A549 (cell line): ENCODE data around the gene THEMIS2. TPM values are rescaled to one million over a fixed set of nuclear protein-coding genes. Genes with fewer than 3 reads are reported as not detected.

ENCODE experiments used
- ATAC-seq, 2 experiments: fragments of 200-7000 bp in 1 of 2; fragments of >200 bp in 1 of 2; cut with Nextera tagmentation in 1 of 2; cut with Tn5 transposase in 1 of 2; 3 replicates each; pipeline versions ENCODE4 v1.8.0 to v1.9.1; 2018 to 2020; ENCODE audit warnings: mild to moderate bottlenecking in 1 of 2, moderate library complexity in 1 of 2
- CTCF ChIA-PET: fragments of 300-600 bp; sonication (Branson Sonifier 250); formaldehyde crosslinking; extraction: SDS; loops from one replicate; lab custom pipeline; 2021; ENCODE audit warnings: antibody characterized with exemption, inconsistent platforms; lab: Yijun Ruan, JAX
- POLR2A ChIA-PET: fragments of 350-600 bp; formaldehyde crosslinking; extraction: SDS; loops from one replicate; lab custom pipeline; 2021; ENCODE audit warnings: antibody characterized with exemption, inconsistent platforms; lab: Yijun Ruan, JAX
- DNase-seq, 2 experiments: peaks; one replicate each; pipeline versions ENCODE4 v3.0.0 to v3.0.0-alpha.2; 2011 to 2016; ENCODE audit warnings: low read depth in 1 of 2, low spot score in 1 of 2
- FAIRE-seq: peaks from 2 replicates; lab custom pipeline; 2011; peaks lifted over from hg19 to GRCh38; lab: Jason Lieb, UNC
- H3K27ac ChIP-seq, 2 experiments: fragments of >200 bp; sonication (Bioruptor Twin); formaldehyde crosslinking; 3 replicates each; pipeline ENCODE4 v1.5.1; 2016 to 2017
- H3K4me1 ChIP-seq: fragments of >200 bp; sonication (Bioruptor Twin); formaldehyde crosslinking; 3 replicates; pipeline ENCODE4 v1.6.1; 2016
- H3K4me2 ChIP-seq: fragments of >200 bp; sonication (Bioruptor Twin); formaldehyde crosslinking; 3 replicates; pipeline ENCODE4 v1.6.1; 2016
- H3K4me3 ChIP-seq: fragments of >200 bp; sonication (Bioruptor Twin); formaldehyde crosslinking; 3 replicates; pipeline ENCODE4 v1.5.1; 2016
- H3K9me3 ChIP-seq: fragments of >200 bp; sonication (Bioruptor Twin); formaldehyde crosslinking; 3 replicates; pipeline ENCODE4 v1.6.1; 2016
- CHD2 ChIP-seq: fragments of 150-350 bp; IDR thresholded peaks from 2 replicates; pipeline ENCODE4 v1.6.1; 2014; ENCODE audit warnings: low read length; ENCODE audit not compliant: partially characterized antibody
- CHD4 ChIP-seq: fragments of 200-600 bp; sonication (generic); IDR thresholded peaks from 2 replicates; pipeline ENCODE4 v1.6.1; 2016; ENCODE audit warnings: antibody characterized with exemption, mild to moderate bottlenecking, borderline replicate concordance
- EHMT2 ChIP-seq: fragments of 200-600 bp; sonication (generic); IDR thresholded peaks from 2 replicates; pipeline ENCODE4 v1.6.1; 2016; ENCODE audit warnings: antibody characterized with exemption, low read depth, mild to moderate bottlenecking, moderate library complexity
- FOXS1 ChIP-seq: fragments of 250-450 bp; sonication (Bioruptor Pico); IDR thresholded peaks from 2 replicates; pipeline ENCODE4 v1.5.0; 2020; ENCODE audit warnings: mild to moderate bottlenecking, moderate library complexity
- HEYL ChIP-seq: fragments of 250-450 bp; sonication (Bioruptor Pico); IDR thresholded peaks from 2 replicates; pipeline ENCODE4 v1.8.0; 2021; ENCODE audit warnings: mild to moderate bottlenecking, moderate library complexity
- JUN ChIP-seq, 2 experiments: fragments of >200 bp; sonication (Bioruptor Twin); formaldehyde crosslinking; IDR thresholded peaks; 2 replicates in 1 of 2; 3 replicates in 1 of 2; pipeline ENCODE4 v1.6.1; 2016 to 2017
- JUNB ChIP-seq: fragments of >200 bp; sonication (Bioruptor Twin); formaldehyde crosslinking; IDR thresholded peaks from 2 replicates; pipeline ENCODE4 v1.6.1; 2016
- KDM1A ChIP-seq: fragments of 200-600 bp; sonication (generic); IDR thresholded peaks from 2 replicates; pipeline ENCODE4 v1.6.1; 2016; ENCODE audit warnings: low read depth, mild to moderate bottlenecking
- MAZ ChIP-seq: fragments of 150-350 bp; IDR thresholded peaks from 2 replicates; pipeline ENCODE4 v1.6.1; 2014; ENCODE audit warnings: antibody characterized with exemption, low read depth, low read length, borderline replicate concordance
- MYC ChIP-seq: IDR thresholded peaks from 2 replicates; pipeline ENCODE4 v1.6.1; 2012; ENCODE audit warnings: mild to moderate bottlenecking, inconsistent platforms, low read length, improper control_type of control experiment, borderline replicate concordance
- NFE2L2 ChIP-seq: fragments of 150-350 bp; conservative IDR thresholded peaks from 2 replicates; pipeline ENCODE4 v1.6.1; 2014; ENCODE audit warnings: low read length
- SMC3 ChIP-seq: fragments of >200 bp; sonication (Bioruptor Twin); formaldehyde crosslinking; IDR thresholded peaks from 3 replicates; pipeline ENCODE4 v1.6.1; 2018; ENCODE audit warnings: inconsistent platforms
- TFCP2L1 ChIP-seq: fragments of 250-450 bp; sonication (Bioruptor Pico); IDR thresholded peaks from 2 replicates; pipeline ENCODE4 v1.5.0; 2021; ENCODE audit warnings: mild to moderate bottlenecking
- TP53 ChIP-seq: fragments of 250-450 bp; sonication (Bioruptor Pico); IDR thresholded peaks from 2 replicates; pipeline ENCODE4 v1.5.0; 2021; ENCODE audit warnings: mild to moderate bottlenecking, moderate library complexity
- ZFP36 ChIP-seq: fragments of 450-650 bp; IDR thresholded peaks from 2 replicates; pipeline ENCODE4 v1.6.1; 2014; ENCODE audit warnings: borderline replicate concordance; ENCODE audit not compliant: partially characterized antibody
- ZNF302 ChIP-seq: fragments of 250-450 bp; sonication (Bioruptor Pico); IDR thresholded peaks from 2 replicates; pipeline ENCODE4 v1.9.0; 2021; ENCODE audit warnings: inconsistent platforms, mild to moderate bottlenecking, moderate library complexity
- ZSCAN20 ChIP-seq: fragments of 250-450 bp; sonication (Bioruptor Pico); IDR thresholded peaks from 2 replicates; pipeline ENCODE4 v1.8.0; 2022; ENCODE audit warnings: mild to moderate bottlenecking, moderate library complexity
- WGBS: methylation state at CpG from one replicate; pipeline ENCODE4 v1.1.6; 2017; ENCODE audit errors: missing lambda C conversion rate; 5-methylcytosine and 5-hydroxymethylcytosine counted together
- polyA plus RNA-seq, 4 experiments: library from polyadenylated mRNA; depleted of rRNA in 3 of 4; stranded (reverse); fragments of >200 nt; fragmentation: RNase III in 1 of 4; extraction: RNeasy Plus Mini Kit Qiagen cat#74134 plus additional on column Dnase treatment in 1 of 4; gene quantifications; 2 replicates in 3 of 4; 3 replicates in 1 of 4; pipeline ENCODE4 v1.2.3, GENCODE V29; 2011 to 2017
- TF ChIP-seq, protein P1 (sequence below): fragments of >200 bp; sonication (Bioruptor Twin); formaldehyde crosslinking; IDR thresholded peaks from 3 replicates; pipeline ENCODE4 v1.6.1; 2016
- TF ChIP-seq, protein P2 (sequence below): fragments of 200-600 bp; sonication (generic); IDR thresholded peaks from 2 replicates; pipeline ENCODE4 v1.6.1; 2016; ENCODE audit warnings: antibody characterized with exemption, mild to moderate bottlenecking, moderate library complexity
- TF ChIP-seq, protein P3 (sequence below): fragments of 250-450 bp; sonication (Bioruptor Pico); IDR thresholded peaks from 2 replicates; pipeline ENCODE4 v1.5.0; 2021; ENCODE audit warnings: mild to moderate bottlenecking, moderate library complexity, borderline replicate concordance
- TF ChIP-seq, protein P4 (sequence below): IDR thresholded peaks from 2 replicates; pipeline ENCODE4 v1.6.1; 2012
- TF ChIP-seq, protein P5 (sequence below): fragments of 450-650 bp; IDR thresholded peaks from 2 replicates; pipeline ENCODE4 v1.6.1; 2014; ENCODE audit warnings: antibody characterized with exemption
- TF ChIP-seq, protein P6 (sequence below): fragments of >200 bp; sonication (Bioruptor Twin); formaldehyde crosslinking; IDR thresholded peaks from 3 replicates; pipeline ENCODE4 v1.5.1; 2016

THEMIS2 gene
- polyA plus RNA-seq, 2 of the 4 experiments (the other 2 are of a cell fraction), result 0.58 to 0.81 TPM

DNA sequence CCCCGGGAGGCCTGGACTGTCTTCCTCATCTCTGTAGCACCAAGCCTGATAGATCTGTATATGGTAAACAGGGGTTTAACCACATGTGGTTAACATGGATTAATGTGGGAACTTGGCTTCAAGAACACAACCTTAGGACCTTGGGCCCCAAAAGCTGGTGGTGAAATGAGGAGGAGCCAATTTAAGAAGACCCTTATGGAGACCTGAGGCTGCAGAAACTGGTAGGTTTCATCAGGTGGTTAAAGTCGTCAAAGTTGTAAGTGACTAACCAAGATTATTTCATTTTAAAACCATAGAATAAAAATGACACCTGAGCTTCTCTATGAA lies 14.0 kb downstream of the THEMIS2 start:
- CTCF ChIA-PET, result no interaction called here
- FAIRE-seq, result no peak
- WGBS, result 84% methylated on average over 1 of the region's 2 CpGs
- Histone ChIP-seq H3K4me2 (no peak overlapping the region), H3K27ac (no peak overlapping the region), H3K4me1 (no peaks in the 10 kb centered on the region)
- POLR2A ChIA-PET, result interaction anchor here (0.5 kb wide), 1 partner anchor 374 kb away, joined by 10 read pairs; no protein-coding TSS in a partner anchor
- TF ChIP-seq HEYL (no peak), CHD2 (no peak), CHD4 (no peak), TFCP2L1 (CRISPR knock-in tag) (no peak), KDM1A (no peak), TP53 (CRISPR knock-in tag) (no peak)
- TF ChIP-seq, protein P1, sequence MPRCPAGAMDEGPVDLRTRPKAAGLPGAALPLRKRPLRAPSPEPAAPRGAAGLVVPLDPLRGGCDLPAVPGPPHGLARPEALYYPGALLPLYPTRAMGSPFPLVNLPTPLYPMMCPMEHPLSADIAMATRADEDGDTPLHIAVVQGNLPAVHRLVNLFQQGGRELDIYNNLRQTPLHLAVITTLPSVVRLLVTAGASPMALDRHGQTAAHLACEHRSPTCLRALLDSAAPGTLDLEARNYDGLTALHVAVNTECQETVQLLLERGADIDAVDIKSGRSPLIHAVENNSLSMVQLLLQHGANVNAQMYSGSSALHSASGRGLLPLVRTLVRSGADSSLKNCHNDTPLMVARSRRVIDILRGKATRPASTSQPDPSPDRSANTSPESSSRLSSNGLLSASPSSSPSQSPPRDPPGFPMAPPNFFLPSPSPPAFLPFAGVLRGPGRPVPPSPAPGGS, result no peak
- TF ChIP-seq, protein P2, sequence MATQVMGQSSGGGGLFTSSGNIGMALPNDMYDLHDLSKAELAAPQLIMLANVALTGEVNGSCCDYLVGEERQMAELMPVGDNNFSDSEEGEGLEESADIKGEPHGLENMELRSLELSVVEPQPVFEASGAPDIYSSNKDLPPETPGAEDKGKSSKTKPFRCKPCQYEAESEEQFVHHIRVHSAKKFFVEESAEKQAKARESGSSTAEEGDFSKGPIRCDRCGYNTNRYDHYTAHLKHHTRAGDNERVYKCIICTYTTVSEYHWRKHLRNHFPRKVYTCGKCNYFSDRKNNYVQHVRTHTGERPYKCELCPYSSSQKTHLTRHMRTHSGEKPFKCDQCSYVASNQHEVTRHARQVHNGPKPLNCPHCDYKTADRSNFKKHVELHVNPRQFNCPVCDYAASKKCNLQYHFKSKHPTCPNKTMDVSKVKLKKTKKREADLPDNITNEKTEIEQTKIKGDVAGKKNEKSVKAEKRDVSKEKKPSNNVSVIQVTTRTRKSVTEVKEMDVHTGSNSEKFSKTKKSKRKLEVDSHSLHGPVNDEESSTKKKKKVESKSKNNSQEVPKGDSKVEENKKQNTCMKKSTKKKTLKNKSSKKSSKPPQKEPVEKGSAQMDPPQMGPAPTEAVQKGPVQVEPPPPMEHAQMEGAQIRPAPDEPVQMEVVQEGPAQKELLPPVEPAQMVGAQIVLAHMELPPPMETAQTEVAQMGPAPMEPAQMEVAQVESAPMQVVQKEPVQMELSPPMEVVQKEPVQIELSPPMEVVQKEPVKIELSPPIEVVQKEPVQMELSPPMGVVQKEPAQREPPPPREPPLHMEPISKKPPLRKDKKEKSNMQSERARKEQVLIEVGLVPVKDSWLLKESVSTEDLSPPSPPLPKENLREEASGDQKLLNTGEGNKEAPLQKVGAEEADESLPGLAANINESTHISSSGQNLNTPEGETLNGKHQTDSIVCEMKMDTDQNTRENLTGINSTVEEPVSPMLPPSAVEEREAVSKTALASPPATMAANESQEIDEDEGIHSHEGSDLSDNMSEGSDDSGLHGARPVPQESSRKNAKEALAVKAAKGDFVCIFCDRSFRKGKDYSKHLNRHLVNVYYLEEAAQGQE, result no peak
- TF ChIP-seq, all 56 proteins: peak for 0
- no peak for ATAC-seq
- no peaks in the 10 kb centered on the region for H3K9me3 ChIP-seq
- H3K4me3 ChIP-seq, result no peak overlapping the region
- no peak for DNase-seq

DNA sequence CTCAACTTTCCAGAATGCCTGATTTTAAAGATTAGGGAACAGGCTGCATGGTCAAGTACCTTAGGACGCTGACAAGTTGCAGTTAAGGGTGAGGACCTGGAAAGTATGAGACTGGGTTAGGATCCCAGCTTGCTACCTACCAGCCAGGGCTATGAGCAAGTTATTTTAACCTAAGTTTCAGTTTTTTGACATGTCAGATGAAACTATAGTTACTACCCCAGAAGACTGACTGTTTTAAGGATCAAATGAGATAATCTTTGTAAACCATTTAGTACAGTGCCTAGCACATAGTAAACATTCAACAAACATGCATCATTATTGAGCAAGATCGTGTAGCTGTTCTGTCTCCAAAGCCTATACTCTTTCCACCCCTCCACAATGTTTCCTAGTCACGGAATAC lies 14.4 kb downstream of the THEMIS2 start:
- Histone ChIP-seq H3K27ac (no peak overlapping the region), H3K9me3 (no peaks in the 10 kb centered on the region), H3K4me3 (no peak overlapping the region), H3K4me1 (no peaks in the 10 kb centered on the region), H3K4me2 (no peak overlapping the region)
- 85% methylated on average over 3 of the region's 3 CpGs for WGBS
- ChIA-PET POLR2A (no interaction called here), CTCF (no interaction called here)
- FAIRE-seq (no peak), DNase-seq (no peak), ATAC-seq (no peak)
- TF ChIP-seq MYC, result no peak
- no peak for TF ChIP-seq FOXS1 (CRISPR knock-in tag)
- TF ChIP-seq MAZ, result no peak
- TF ChIP-seq, protein P3, sequence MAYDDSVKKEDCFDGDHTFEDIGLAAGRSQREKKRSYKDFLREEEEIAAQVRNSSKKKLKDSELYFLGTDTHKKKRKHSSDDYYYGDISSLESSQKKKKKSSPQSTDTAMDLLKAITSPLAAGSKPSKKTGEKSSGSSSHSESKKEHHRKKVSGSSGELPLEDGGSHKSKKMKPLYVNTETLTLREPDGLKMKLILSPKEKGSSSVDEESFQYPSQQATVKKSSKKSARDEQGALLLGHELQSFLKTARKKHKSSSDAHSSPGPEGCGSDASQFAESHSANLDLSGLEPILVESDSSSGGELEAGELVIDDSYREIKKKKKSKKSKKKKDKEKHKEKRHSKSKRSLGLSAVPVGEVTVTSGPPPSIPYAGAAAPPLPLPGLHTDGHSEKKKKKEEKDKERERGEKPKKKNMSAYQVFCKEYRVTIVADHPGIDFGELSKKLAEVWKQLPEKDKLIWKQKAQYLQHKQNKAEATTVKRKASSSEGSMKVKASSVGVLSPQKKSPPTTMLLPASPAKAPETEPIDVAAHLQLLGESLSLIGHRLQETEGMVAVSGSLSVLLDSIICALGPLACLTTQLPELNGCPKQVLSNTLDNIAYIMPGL (CRISPR knock-in tag), result no peak
- TF ChIP-seq, protein P4, sequence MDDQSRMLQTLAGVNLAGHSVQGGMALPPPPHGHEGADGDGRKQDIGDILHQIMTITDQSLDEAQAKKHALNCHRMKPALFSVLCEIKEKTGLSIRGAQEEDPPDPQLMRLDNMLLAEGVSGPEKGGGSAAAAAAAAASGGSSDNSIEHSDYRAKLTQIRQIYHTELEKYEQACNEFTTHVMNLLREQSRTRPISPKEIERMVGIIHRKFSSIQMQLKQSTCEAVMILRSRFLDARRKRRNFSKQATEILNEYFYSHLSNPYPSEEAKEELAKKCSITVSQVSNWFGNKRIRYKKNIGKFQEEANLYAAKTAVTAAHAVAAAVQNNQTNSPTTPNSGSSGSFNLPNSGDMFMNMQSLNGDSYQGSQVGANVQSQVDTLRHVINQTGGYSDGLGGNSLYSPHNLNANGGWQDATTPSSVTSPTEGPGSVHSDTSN, result no peak
- no peak for TF ChIP-seq SMC3
- no peak for TF ChIP-seq JUN (IDR thresholded peaks at IDR 0.05)
- no peak for TF ChIP-seq EHMT2
- TF ChIP-seq, protein P5, sequence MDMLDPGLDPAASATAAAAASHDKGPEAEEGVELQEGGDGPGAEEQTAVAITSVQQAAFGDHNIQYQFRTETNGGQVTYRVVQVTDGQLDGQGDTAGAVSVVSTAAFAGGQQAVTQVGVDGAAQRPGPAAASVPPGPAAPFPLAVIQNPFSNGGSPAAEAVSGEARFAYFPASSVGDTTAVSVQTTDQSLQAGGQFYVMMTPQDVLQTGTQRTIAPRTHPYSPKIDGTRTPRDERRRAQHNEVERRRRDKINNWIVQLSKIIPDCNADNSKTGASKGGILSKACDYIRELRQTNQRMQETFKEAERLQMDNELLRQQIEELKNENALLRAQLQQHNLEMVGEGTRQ, result no peak
- TF ChIP-seq ZNF302 (CRISPR knock-in tag), result no peak
- TF ChIP-seq ZFP36, result no peak
- no peak for TF ChIP-seq JUNB
- TF ChIP-seq, protein P6, sequence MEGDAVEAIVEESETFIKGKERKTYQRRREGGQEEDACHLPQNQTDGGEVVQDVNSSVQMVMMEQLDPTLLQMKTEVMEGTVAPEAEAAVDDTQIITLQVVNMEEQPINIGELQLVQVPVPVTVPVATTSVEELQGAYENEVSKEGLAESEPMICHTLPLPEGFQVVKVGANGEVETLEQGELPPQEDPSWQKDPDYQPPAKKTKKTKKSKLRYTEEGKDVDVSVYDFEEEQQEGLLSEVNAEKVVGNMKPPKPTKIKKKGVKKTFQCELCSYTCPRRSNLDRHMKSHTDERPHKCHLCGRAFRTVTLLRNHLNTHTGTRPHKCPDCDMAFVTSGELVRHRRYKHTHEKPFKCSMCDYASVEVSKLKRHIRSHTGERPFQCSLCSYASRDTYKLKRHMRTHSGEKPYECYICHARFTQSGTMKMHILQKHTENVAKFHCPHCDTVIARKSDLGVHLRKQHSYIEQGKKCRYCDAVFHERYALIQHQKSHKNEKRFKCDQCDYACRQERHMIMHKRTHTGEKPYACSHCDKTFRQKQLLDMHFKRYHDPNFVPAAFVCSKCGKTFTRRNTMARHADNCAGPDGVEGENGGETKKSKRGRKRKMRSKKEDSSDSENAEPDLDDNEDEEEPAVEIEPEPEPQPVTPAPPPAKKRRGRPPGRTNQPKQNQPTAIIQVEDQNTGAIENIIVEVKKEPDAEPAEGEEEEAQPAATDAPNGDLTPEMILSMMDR, result no peak
- no peak for TF ChIP-seq NFE2L2
- TF ChIP-seq, protein P2, result no peak
- no peak for TF ChIP-seq ZSCAN20 (CRISPR knock-in tag)
